Activated naive CD4-positive, alpha-beta T cell treated with anti-CD3 and anti-CD28 coated beads for 36 hours (primary cell): ENCODE results near the gene PROK2. TPM values are rescaled to one million over a fixed set of nuclear protein-coding genes. Genes with fewer than 3 reads are reported as not detected.

Experiments
- CTCF ChIA-PET: fragments of 350-600 bp; sonication (Branson Sonifier 250); formaldehyde crosslinking; loops from one replicate; lab custom pipeline; 2021; ENCODE audit warnings: antibody characterized with exemption; lab: Charles Lee
- DNase-seq: peaks from one replicate; pipeline ENCODE4 v3.0.0-alpha.2; 2020
- H3K27ac Mint-ChIP-seq: one replicate; pipeline ENCODE4 v1.8.0; 2021; ENCODE audit warnings: mild to moderate bottlenecking, mixed read lengths
- H3K27me3 Mint-ChIP-seq: one replicate; pipeline ENCODE4 v1.8.0; 2021; ENCODE audit warnings: low read depth, mixed read lengths
- H3K36me3 Mint-ChIP-seq: one replicate; pipeline ENCODE4 v1.8.0; 2021; ENCODE audit warnings: low read depth, mixed read lengths
- H3K4me1 Mint-ChIP-seq: one replicate; pipeline ENCODE4 v1.8.0; 2021; ENCODE audit warnings: low read depth, mixed read lengths
- H3K4me3 Mint-ChIP-seq: one replicate; pipeline ENCODE4 v1.8.0; 2021; ENCODE audit warnings: mild to moderate bottlenecking, moderate library complexity, mixed read lengths
- H3K9me3 Mint-ChIP-seq: one replicate; pipeline ENCODE4 v1.8.0; 2021; ENCODE audit warnings: mixed read lengths
- intact Hi-C: fragments of 100-400 bp; cut with micrococcal nuclease; formaldehyde crosslinking; loops from one replicate; pipeline ENCODE4 v1.15.1; 2023
- total RNA-seq, 2 experiments: library from RNA; stranded (reverse); gene quantifications; one replicate each; pipeline ENCODE4 v1.2.3, GENCODE V29; 2021

Gene PROK2
- total RNA-seq, 2 experiments from 2014 or later, result 0.15 TPM; not detected in 1

DNA sequence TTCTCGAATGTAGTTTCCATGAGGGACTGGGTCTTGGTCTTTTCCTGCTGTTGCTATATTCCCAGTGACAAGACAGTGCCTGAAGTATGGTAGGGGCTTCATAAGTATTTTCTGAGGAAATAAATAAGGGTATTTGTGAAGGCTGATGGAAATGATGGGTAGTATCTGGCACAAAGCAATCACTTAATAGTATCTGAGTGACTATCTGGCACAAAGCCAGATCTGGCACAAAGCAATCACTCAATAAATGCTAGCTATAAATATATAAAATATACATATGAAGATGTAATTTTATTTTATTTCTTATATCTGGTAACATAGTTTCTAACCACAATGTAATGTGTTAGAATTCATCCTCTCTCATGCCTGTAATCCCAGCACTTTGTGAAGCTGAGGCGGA, 20.7 kb upstream of the PROK2 start:
- H3K4me1 Mint-ChIP-seq, result no peaks in the 10 kb centered on the region
- H3K9me3 Mint-ChIP-seq, result no peaks in the 10 kb centered on the region
- CTCF ChIA-PET, result no interaction called here
- H3K4me3 Mint-ChIP-seq, result no peak overlapping the region
- intact Hi-C loops, result no loop called here
- H3K27me3 Mint-ChIP-seq, result peaks cover 4% of the 10 kb centered on the region
- no peak for DNase-seq
- no peaks in the 10 kb centered on the region for H3K36me3 Mint-ChIP-seq
- no peak overlapping the region for H3K27ac Mint-ChIP-seq

DNA sequence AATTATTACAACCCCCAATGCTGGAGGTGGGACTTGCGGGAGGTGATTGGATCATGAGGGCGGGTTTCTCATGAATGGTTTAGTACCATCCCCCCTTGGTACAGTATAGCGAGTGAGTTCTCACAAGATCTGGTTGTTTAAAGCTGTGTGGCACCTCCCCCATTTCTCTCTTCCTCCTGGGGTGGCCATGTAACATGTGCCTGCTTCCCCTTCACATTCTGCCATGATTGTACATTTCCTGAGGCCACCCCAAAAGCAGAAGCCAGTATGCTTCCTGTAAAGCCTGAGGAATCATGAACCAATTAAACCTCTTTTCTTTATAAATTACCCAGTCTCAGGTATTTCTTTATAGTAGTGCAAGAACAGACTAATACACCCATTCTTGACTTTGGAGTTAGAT, 20.3 kb upstream of the PROK2 start:
- DNase-seq, result no peak
- intact Hi-C loops, result no loop called here
- H3K9me3 Mint-ChIP-seq, result no peaks in the 10 kb centered on the region
- no peaks in the 10 kb centered on the region for H3K4me1 Mint-ChIP-seq
- CTCF ChIA-PET, result no interaction called here
- H3K27me3 Mint-ChIP-seq, result peaks cover 4% of the 10 kb centered on the region
- no peak overlapping the region for H3K27ac Mint-ChIP-seq
- H3K36me3 Mint-ChIP-seq, result no peaks in the 10 kb centered on the region
- no peak overlapping the region for H3K4me3 Mint-ChIP-seq

DNA sequence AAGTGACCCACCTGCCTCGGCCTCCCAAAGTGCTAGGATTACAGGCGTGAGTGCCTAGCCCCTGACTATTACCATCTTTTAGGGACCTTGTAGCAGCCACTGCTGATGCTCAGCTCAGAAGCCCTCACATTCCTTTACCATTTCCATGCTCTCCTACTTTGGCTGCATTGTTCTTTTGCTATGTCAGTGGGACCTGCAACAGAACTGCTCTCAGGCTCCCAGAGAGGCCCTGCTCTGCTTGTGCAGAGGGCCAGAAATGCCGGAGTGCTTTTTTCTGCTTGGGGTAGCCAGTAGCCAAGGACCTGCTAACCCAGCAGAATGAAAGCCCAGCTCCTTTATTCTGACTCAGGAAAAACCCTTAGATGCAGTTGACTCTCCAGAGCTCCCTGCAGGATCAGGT, 18.3 kb upstream of the PROK2 start:
- Mint-ChIP-seq H3K4me3 (no peak overlapping the region), H3K27ac (no peak overlapping the region), H3K36me3 (no peaks in the 10 kb centered on the region), H3K27me3 (peaks cover 4% of the 10 kb centered on the region), H3K9me3 (no peaks in the 10 kb centered on the region), H3K4me1 (no peaks in the 10 kb centered on the region)
- intact Hi-C loops, result no loop called here
- DNase-seq, result no peak
- CTCF ChIA-PET, result no interaction called here

DNA sequence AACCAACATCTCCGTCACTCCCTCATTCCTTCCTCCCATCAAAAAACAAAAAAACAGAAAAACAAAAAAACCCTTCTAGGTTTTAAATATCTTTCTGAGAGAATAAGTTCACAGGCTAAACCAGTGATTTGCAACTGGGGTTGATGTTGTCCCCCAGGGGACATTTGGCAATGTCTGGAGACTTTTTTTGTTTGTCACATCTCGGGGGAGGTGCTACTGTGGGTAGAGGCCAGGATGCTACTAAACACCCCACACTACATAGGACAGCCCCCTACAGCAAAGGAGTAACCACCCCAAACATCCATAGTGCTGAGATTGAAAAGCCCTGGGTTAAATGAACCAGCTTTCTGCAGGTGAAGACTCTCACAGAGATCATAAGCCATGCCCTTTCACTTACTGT, 17.0 kb upstream of the PROK2 start:
- Mint-ChIP-seq H3K36me3 (no peaks in the 10 kb centered on the region), H3K4me3 (no peak overlapping the region), H3K27me3 (peaks cover 4% of the 10 kb centered on the region), H3K4me1 (no peaks in the 10 kb centered on the region), H3K9me3 (no peaks in the 10 kb centered on the region), H3K27ac (no peak overlapping the region)
- no peak for DNase-seq
- intact Hi-C loops, result no loop called here
- CTCF ChIA-PET, result no interaction called here

DNA sequence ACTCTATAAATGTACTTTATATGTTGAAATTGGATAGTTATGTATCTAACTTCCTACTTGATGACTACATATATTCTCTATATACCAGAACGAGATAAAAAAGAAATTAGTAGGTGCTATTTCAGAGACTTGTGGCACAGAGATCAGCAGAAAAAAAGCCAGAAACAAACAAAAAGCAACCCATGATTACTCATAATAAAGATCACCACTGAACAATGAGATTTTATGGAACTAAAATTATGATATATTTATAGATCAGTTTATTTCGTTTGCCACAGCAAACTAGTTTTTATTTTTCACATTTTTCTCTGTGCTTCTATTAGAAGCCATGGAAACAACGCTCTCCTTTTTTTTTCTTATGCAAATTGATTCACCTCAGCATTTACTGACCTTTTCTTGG, 15.1 kb upstream of the PROK2 start:
- Mint-ChIP-seq H3K27me3 (peaks cover 4% of the 10 kb centered on the region), H3K36me3 (no peaks in the 10 kb centered on the region), H3K4me3 (no peak overlapping the region), H3K27ac (no peak overlapping the region), H3K4me1 (no peaks in the 10 kb centered on the region), H3K9me3 (no peaks in the 10 kb centered on the region)
- DNase-seq, result no peak
- CTCF ChIA-PET, result interaction anchor here (0.8 kb wide), 1 partner anchor 770 kb away, joined by 4 read pairs; no protein-coding TSS in a partner anchor
- intact Hi-C loops, result no loop called here

DNA sequence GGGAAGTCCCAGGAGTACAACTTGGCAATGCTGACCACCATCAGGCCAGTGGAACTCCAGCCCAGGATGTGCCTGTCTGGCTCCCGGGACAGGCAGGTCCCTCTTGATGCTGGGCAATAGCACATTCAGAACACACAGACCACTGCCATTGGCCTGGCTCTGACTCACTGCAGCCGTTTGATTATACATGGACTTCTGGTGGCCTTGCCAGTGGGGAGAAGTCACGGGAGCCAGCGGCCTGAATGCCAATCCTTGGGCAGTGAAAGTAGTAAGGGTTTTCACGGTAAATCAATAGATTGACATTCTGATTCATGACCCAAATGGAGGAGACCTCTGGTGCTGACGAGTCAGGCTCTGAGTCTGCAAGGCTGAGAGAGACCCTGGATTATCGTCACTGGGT, 12.5 kb upstream of the PROK2 start:
- H3K36me3 Mint-ChIP-seq, result no peaks in the 10 kb centered on the region
- H3K27ac Mint-ChIP-seq, result no peak overlapping the region
- CTCF ChIA-PET, result no interaction called here
- intact Hi-C loops, result no loop called here
- no peaks in the 10 kb centered on the region for H3K4me1 Mint-ChIP-seq
- H3K9me3 Mint-ChIP-seq, result no peaks in the 10 kb centered on the region
- peaks cover 2% of the 10 kb centered on the region for H3K27me3 Mint-ChIP-seq
- DNase-seq, result no peak
- no peak overlapping the region for H3K4me3 Mint-ChIP-seq

DNA sequence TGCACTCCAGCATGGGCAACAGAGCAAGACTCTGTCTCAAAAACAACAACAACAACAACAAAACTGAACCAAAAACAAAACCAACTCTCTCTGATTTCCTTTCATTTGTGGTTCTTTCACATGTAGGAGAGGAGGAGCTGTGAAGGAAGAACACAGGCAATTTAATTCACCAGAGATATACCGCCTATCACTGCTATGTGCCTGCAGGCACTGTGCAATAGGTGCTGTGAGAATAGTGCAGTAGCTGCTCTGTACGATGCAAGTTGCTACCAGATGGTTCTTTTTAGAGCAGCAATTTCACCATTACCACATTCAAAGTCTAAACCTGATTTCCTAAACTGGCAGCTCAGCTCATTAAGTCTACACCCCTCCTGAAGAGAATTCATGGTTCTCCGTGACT, 11.3 kb upstream of the PROK2 start:
- no peaks in the 10 kb centered on the region for H3K9me3 Mint-ChIP-seq
- intact Hi-C loops, result no loop called here
- no peaks in the 10 kb centered on the region for H3K36me3 Mint-ChIP-seq
- no peak overlapping the region for H3K4me3 Mint-ChIP-seq
- no peaks in the 10 kb centered on the region for H3K4me1 Mint-ChIP-seq
- no peak for DNase-seq
- no peaks in the 10 kb centered on the region for H3K27me3 Mint-ChIP-seq
- no peak overlapping the region for H3K27ac Mint-ChIP-seq
- CTCF ChIA-PET, result interaction anchor here (0.7 to 1.3 kb wide), 2 partner anchors 74 to 103 kb away, joined by 3 to 5 read pairs; no protein-coding TSS in a partner anchor

DNA sequence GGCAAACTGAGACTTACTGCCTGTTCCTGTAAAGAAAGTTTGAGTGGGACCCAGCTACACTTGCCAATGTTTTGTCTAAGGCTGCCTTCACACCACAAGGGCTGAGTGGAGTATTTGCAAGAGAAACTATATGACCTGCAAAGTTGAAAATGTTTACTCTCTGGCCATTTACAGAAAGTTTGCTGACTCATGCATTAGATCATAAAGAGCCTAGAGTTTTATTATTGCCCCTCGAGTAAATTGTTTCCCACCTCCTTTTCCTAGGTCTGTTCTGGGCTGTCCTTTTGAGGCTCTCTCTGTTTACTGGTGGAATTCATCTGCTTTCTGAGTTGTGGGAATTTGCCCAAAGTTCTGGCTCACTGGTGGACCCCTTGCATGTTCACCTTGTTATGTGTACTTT, 6.7 kb upstream of the PROK2 start:
- Mint-ChIP-seq H3K27ac (no peak overlapping the region), H3K27me3 (peaks cover 6% of the 10 kb centered on the region), H3K36me3 (no peaks in the 10 kb centered on the region), H3K4me3 (no peak overlapping the region), H3K4me1 (no peaks in the 10 kb centered on the region), H3K9me3 (no peaks in the 10 kb centered on the region)
- no peak for DNase-seq
- CTCF ChIA-PET, result no interaction called here
- intact Hi-C loops, result no loop called here

DNA sequence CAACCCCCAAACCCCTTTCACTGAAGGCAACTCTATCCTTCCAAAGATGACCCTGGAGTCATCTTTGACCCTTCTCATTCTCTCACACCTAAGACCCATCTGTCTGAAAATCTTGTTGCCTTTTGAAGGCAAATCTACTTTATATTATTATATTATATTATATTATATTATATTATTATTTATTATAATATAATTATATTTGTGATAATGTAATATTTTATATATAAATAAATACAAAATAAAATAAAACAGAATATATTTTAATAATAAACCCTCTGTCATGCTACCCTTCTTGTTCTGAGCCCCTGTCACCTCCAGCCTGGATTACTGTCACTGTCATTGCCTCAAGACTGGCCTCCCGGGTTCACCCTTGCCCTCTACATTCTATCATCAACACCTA, 5.0 kb upstream of the PROK2 start:
- CTCF ChIA-PET, result interaction anchor here (0.6 kb wide), 1 partner anchor 40 kb away, joined by 4 read pairs; no protein-coding TSS in a partner anchor
- H3K9me3 Mint-ChIP-seq, result no peaks in the 10 kb centered on the region
- no peak for DNase-seq
- H3K4me1 Mint-ChIP-seq, result peaks cover 9% of the 10 kb centered on the region
- H3K4me3 Mint-ChIP-seq, result no peak overlapping the region
- H3K27ac Mint-ChIP-seq, result no peak overlapping the region
- H3K27me3 Mint-ChIP-seq, result peaks cover 21% of the 10 kb centered on the region
- H3K36me3 Mint-ChIP-seq, result no peaks in the 10 kb centered on the region
- intact Hi-C loops, result loop anchor here (5.0 kb wide), 1 partner anchor 63 kb away; the partner anchor contains the start of gene EIF4E3

DNA sequence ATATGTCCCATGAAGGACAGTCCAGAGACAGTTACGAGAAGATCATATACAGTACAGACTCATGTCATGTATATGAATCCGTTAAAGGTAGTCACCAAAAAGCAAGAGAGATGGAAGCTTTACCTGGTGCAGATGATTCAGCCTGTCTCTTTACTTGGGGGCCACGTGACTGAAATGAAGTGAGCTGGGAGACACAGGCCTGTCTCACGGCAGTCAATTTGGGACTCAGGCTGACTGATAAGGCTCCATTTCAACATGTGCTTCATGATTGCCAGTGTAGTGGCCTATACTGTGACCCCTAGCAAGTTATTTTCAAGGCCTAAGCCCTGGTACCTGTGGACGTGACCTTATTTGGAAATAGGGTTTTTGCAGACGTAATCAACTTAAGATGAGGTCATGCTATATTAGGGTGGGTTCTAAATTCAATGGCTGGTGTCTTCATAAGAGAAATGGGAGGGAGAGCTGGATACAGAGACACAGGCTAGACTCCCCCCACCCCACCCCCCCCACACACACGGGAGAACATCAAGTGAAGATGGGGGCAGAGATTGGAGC, 3.0 kb upstream of the PROK2 start:
- intact Hi-C loops, result loop anchor here (5.0 kb wide), 1 partner anchor 61 kb away; the partner anchor contains the start of gene EIF4E3
- Mint-ChIP-seq H3K27me3 (peaks cover 35% of the 10 kb centered on the region), H3K9me3 (no peaks in the 10 kb centered on the region), H3K27ac (no peak overlapping the region), H3K4me3 (no peak overlapping the region), H3K4me1 (peaks cover 16% of the 10 kb centered on the region), H3K36me3 (no peaks in the 10 kb centered on the region)
- CTCF ChIA-PET, result no interaction called here
- no peak for DNase-seq

DNA sequence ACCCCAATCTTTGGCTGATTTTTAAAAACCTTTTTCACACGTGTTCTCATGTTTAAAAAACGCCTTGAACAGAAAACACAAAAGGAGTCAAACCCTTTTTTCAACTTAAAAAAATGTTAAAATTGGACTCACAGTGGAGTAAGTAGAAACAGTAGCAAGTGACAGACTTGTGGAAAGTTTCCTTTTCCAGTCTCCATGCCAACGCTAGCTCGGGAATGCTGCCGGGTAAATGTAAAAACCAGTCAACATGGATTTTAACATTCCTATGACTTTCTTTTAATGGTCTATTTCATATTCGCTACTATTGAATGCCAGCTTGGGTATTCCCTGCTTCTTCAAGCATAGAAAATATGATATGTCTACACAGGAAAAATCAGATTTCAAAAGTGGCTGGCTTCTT, 1.6 kb upstream of the PROK2 start:
- intact Hi-C loops, result loop anchor here (5.0 kb wide), 1 partner anchor 59 kb away; the partner anchor contains the start of gene EIF4E3
- no peak overlapping the region for H3K27ac Mint-ChIP-seq
- H3K27me3 Mint-ChIP-seq, result peaks cover 42% of the 10 kb centered on the region
- peaks cover 16% of the 10 kb centered on the region for H3K4me1 Mint-ChIP-seq
- no peaks in the 10 kb centered on the region for H3K9me3 Mint-ChIP-seq
- no peak overlapping the region for H3K4me3 Mint-ChIP-seq
- no peak for DNase-seq
- no peaks in the 10 kb centered on the region for H3K36me3 Mint-ChIP-seq
- CTCF ChIA-PET, result no interaction called here

DNA sequence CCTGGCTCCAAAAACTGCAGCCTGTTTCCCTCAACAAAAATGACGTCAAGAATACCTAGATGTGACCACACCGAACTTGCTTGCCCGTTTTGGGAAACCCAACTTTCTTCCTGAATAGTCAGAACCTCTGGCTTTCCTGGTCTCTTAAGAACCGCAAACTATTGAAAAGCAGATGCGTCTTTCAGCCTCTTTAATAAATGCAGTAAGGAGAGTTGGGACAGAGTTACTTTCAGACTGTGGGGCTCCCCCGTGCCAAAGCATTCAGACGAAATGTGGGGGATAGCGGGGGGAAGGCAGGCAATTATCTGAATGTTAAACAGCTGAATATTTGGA, 1.2 kb upstream of the PROK2 start:
- Mint-ChIP-seq H3K27me3 (peaks cover 44% of the 10 kb centered on the region), H3K4me1 (peaks cover 16% of the 10 kb centered on the region), H3K9me3 (no peaks in the 10 kb centered on the region), H3K27ac (no peak overlapping the region), H3K36me3 (no peaks in the 10 kb centered on the region), H3K4me3 (no peak overlapping the region)
- CTCF ChIA-PET, result no interaction called here
- no peak for DNase-seq
- intact Hi-C loops, result loop anchor here (5.0 kb wide), 1 partner anchor 59 kb away; the partner anchor contains the start of gene EIF4E3

DNA sequence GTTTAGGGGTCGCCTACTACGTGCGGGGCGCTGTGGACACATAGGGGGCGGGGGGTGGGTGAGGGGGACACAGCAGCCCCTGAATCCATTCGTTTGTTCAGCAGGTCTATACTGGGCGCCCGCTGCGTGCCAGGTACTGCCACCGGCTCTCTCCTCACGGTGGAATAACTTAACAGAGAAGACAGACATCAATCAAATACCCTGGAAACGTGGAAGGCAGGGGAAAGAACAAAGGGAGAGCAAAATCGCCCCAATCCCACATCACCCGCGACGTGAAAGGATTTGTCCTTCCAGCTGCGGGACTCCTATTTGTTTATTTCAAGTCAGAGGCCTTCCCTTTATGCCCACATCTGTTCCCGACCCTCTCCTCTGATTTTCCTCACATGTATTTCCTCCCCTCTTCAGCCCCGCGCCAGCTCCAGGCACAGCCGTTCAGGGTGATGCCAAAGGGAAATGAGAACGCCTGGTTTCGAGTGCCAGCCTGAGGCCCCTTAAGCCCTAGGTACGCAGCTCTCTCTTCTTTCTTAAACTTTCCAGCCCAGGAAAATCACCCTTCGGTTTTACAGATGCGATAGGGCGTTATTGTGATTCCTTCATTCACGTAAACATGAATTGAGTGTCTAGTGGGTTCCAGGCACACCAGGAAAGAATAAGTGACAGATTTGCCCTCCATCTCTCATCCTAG, 726 bp upstream of the PROK2 start:
- H3K27ac Mint-ChIP-seq, result no peak overlapping the region
- H3K4me1 Mint-ChIP-seq, result peaks cover 16% of the 10 kb centered on the region
- H3K4me3 Mint-ChIP-seq, result peak overlapping the region; percentile 73
- CTCF ChIA-PET, result interaction anchor here (0.6 kb wide), 1 partner anchor 880 kb away, joined by 3 read pairs; no protein-coding TSS in a partner anchor
- peaks cover 44% of the 10 kb centered on the region for H3K27me3 Mint-ChIP-seq
- no peaks in the 10 kb centered on the region for H3K36me3 Mint-ChIP-seq
- H3K9me3 Mint-ChIP-seq, result no peaks in the 10 kb centered on the region
- no peak for DNase-seq
- intact Hi-C loops, result loop anchor here (2.0 to 5.0 kb wide), 2 partner anchors 31 to 58 kb away; partner anchors contain the start of gene EIF4E3
